ENCODE results near the gene PRICKLE2. TPM values are rescaled to one million over a fixed set of nuclear protein-coding genes. Genes with fewer than 3 reads are reported as not detected.

PRICKLE2 gene
- total RNA-seq, 4 donors from 2014 or later = 77.3 to 109 (median 96.7) TPM

DNA sequence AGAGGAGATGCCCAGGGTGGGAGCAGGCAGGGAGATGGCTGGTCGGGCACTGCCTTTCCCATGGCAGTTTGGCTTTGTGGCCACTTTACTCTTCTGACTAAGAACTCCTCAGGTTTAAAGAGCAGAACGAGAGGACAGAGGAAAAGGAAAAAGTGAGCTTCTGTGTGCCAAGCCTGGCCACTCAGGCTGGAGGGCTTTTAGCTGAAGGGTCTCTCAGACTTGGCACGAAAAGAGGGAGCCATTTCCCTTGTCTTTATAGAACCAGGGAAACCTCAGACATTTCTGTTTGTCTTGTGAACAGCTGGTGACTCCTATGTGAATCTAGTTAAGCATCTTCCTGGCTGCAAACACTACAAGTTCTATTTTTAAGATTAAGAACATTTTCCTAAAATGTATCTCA, 178.7 kb downstream of the PRICKLE2 start:
- no peaks in the 10 kb centered on the region for H3K4me1 ChIP-seq
- TF ChIP-seq POLR2A (IDR thresholded peaks at IDR 0.05) = no peak
- no peak for TF ChIP-seq EP300 (IDR thresholded peaks at IDR 0.05)
- no peak for TF ChIP-seq POLR2AphosphoS5 (IDR thresholded peaks at IDR 0.05)
- TF ChIP-seq, protein P1, sequence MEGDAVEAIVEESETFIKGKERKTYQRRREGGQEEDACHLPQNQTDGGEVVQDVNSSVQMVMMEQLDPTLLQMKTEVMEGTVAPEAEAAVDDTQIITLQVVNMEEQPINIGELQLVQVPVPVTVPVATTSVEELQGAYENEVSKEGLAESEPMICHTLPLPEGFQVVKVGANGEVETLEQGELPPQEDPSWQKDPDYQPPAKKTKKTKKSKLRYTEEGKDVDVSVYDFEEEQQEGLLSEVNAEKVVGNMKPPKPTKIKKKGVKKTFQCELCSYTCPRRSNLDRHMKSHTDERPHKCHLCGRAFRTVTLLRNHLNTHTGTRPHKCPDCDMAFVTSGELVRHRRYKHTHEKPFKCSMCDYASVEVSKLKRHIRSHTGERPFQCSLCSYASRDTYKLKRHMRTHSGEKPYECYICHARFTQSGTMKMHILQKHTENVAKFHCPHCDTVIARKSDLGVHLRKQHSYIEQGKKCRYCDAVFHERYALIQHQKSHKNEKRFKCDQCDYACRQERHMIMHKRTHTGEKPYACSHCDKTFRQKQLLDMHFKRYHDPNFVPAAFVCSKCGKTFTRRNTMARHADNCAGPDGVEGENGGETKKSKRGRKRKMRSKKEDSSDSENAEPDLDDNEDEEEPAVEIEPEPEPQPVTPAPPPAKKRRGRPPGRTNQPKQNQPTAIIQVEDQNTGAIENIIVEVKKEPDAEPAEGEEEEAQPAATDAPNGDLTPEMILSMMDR (IDR thresholded peaks at IDR 0.05) = no peak
- H3K4me3 ChIP-seq = no peak overlapping the region
- H3K27ac ChIP-seq = no peak overlapping the region
- H3K9me3 ChIP-seq = no peaks in the 10 kb centered on the region
- H3K27me3 ChIP-seq = no peaks in the 10 kb centered on the region
- H3K36me3 ChIP-seq = no peaks in the 10 kb centered on the region
- ATAC-seq = no peak
- WGBS, 2 donors (ENCODE audit: low coverage in 1 of 2) = 61% methylated on average over 3 of the region's 3 CpGs; no CpG with 5 or more reads in 1 of the 2 donors

DNA sequence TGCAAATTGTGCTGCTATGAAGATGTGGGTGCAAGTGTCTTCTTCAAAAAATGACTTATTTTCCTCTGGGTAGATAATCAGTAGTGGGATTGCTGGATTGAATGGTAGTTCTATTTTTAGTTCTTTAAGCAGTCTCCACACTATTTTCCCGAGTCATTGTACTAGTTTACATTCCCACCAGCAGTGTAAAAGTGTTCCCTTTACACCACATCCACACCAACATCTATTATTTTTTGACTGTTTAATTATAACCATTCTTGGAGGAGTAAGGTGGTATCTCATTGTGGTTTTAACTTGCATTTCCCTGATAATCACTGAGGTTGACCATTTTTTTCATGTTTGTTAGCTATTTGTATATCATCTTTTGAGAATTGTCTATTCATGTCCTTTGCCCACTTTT, 182.3 kb downstream of the PRICKLE2 start:
- Histone ChIP-seq H3K9me3 (no peaks in the 10 kb centered on the region), H3K4me3 (no peak overlapping the region), H3K36me3 (no peaks in the 10 kb centered on the region), H3K27ac (no peak overlapping the region), H3K4me1 (no peaks in the 10 kb centered on the region), H3K27me3 (no peaks in the 10 kb centered on the region)
- TF ChIP-seq EP300 (IDR thresholded peaks at IDR 0.05) (no peak), POLR2A (IDR thresholded peaks at IDR 0.05) (no peak), POLR2AphosphoS5 (IDR thresholded peaks at IDR 0.05) (no peak)
- ATAC-seq = no peak
- WGBS, 2 donors (ENCODE audit: low coverage in 1 of 2) = 23 to 36% methylated on average over 1 of the region's 1 CpG

Small RNAs within 50 kb of the gene (small RNA-seq; reads per million reads assigned to genes)
- gene RF00012 = 0 reads per million in 4 donors

Other genes starting within 250 kb of the PRICKLE2 start
- gene PSMD6, start 202.0 kb downstream of the PRICKLE2 start, total RNA-seq = 10 to 100 TPM; 73.1 to 97.4 (median 79.5) TPM

Data from gastroesophageal sphincter (tissue), 4 donors.